Caco-2 (cell line): ENCODE results near the gene SORBS1. TPM values are rescaled to one million over a fixed set of nuclear protein-coding genes. Genes with fewer than 3 reads are reported as not detected.

ENCODE experiments used
- BruUV-seq: library from RNA; stranded (reverse); fragments of 400-500 nt; replicated peaks from 2 replicates; lab custom pipeline; 2021; lab: Mats Ljungman, UMichigan
- CTCF ChIA-PET: fragments of 300-600 bp; sonication (Branson Sonifier 250); formaldehyde crosslinking; loops from one replicate; lab custom pipeline; 2022; ENCODE audit warnings: antibody characterized with exemption; lab: Charles Lee
- POLR2A ChIA-PET: fragments of 300-600 bp; sonication (Branson Sonifier 250); formaldehyde crosslinking; loops from one replicate; lab custom pipeline; 2022; ENCODE audit warnings: antibody characterized with exemption; lab: Charles Lee
- DNase-seq, 2 experiments: peaks; one replicate each; pipeline versions ENCODE4 v3.0.0 to v3.0.0-alpha.2; 2020 to 2022
- H3K27me3 ChIP-seq: replicated peaks from 2 replicates; pipeline ENCODE4 v1.6.0; 2011; ENCODE audit warnings: low read length; ENCODE audit not compliant: control insufficient read depth, insufficient read depth
- H3K36me3 ChIP-seq: 2 replicates; pipeline ENCODE4 v1.5.1; 2011; ENCODE audit warnings: low read length; ENCODE audit not compliant: control insufficient read depth, insufficient read depth
- H3K4me1 ChIP-seq: fragments of 250-450 bp; sonication (Bioruptor Pico); 2 replicates; pipeline ENCODE4 v1.5.1; 2020; ENCODE audit warnings: mild to moderate bottlenecking
- H3K4me3 ChIP-seq: 2 replicates; pipeline ENCODE4 v1.5.1; 2011; ENCODE audit warnings: low read depth, mild to moderate bottlenecking, control low read depth, low read length
- H3K9me3 ChIP-seq: fragments of 250-450 bp; sonication (Bioruptor Pico); 2 replicates; pipeline ENCODE4 v1.5.1; 2020; ENCODE audit warnings: mild to moderate bottlenecking, moderate library complexity
- H3K27ac Mint-ChIP-seq: one replicate; pipeline ENCODE4 v1.8.0; 2022; ENCODE audit warnings: mixed read lengths; ENCODE audit not compliant: unreplicated experiment
- H3K27me3 Mint-ChIP-seq: one replicate; pipeline ENCODE4 v1.8.0; 2022; ENCODE audit warnings: mixed read lengths; ENCODE audit not compliant: insufficient read depth, unreplicated experiment
- H3K36me3 Mint-ChIP-seq: one replicate; pipeline ENCODE4 v1.8.0; 2022; ENCODE audit warnings: mild to moderate bottlenecking, mixed read lengths; ENCODE audit not compliant: insufficient read depth, unreplicated experiment
- H3K4me1 Mint-ChIP-seq: one replicate; pipeline ENCODE4 v1.8.0; 2022; ENCODE audit warnings: low read depth, mixed read lengths; ENCODE audit not compliant: unreplicated experiment
- H3K4me3 Mint-ChIP-seq: one replicate; pipeline ENCODE4 v1.8.0; 2022; ENCODE audit warnings: mild to moderate bottlenecking, moderate library complexity, mixed read lengths; ENCODE audit not compliant: unreplicated experiment
- H3K9me3 Mint-ChIP-seq: one replicate; pipeline ENCODE4 v1.8.0; 2022; ENCODE audit warnings: mixed read lengths; ENCODE audit not compliant: unreplicated experiment
- intact Hi-C: fragments of 100-400 bp; cut with micrococcal nuclease; formaldehyde crosslinking; loops from one replicate; pipeline ENCODE4 v1.10.0; 2022; ENCODE audit not compliant: unreplicated experiment
- total RNA-seq: library from RNA; stranded (reverse); gene quantifications from 2 replicates; pipeline ENCODE4 v1.2.3, GENCODE V29; 2022
- TF ChIP-seq, protein P1 (sequence below), 2 experiments: fragments of 200-600 bp in 1 of 2; IDR thresholded peaks; 1 replicate in 1 of 2; 2 replicates in 1 of 2; pipeline versions ENCODE4 v1.5.1 to v1.8.0; 2011 to 2022; ENCODE audit warnings: antibody characterized with exemption in 1 of 2, control low read depth in 1 of 2, inconsistent platforms in 1 of 2, low read depth in 1 of 2, low read length in 1 of 2, mild to moderate bottlenecking in 1 of 2, moderate library complexity in 1 of 2; ENCODE audit not compliant: insufficient read depth in 1 of 2, severe bottlenecking in 1 of 2, unreplicated experiment in 1 of 2

The SORBS1 gene
- total RNA-seq, 1 experiment from 2014 or later, result 39.3 TPM

DNA sequence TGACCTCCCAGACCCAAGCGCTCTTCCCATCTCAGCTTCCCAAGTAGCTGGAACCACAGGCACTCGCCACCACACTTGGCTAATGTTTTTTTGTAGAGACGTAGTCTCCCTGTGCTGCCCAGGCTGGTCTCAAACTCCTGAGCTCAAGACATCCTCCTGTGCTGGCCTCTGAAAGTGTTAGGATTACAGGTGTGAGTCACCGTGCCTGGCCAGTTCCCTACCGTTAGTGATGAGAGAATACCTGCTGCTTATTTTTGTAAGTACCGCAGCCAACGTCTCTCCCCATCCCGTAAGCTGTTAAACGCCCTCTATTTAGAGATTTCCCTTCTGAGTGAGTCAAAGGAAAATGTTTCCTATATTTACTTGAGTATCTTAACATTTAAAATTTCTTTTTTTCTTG, 231.9 kb downstream of the SORBS1 start:
- no TSS peak for BruUV-seq
- no peaks in the 10 kb centered on the region for H3K9me3 ChIP-seq
- POLR2A ChIA-PET, result no interaction called here
- H3K27ac Mint-ChIP-seq, result peak overlapping the region; percentile 73
- intact Hi-C loops, result no loop called here
- H3K4me1 ChIP-seq, result peaks cover 54% of the 10 kb centered on the region
- H3K27me3 ChIP-seq, result no peaks in the 10 kb centered on the region
- no peak overlapping the region for H3K4me3 Mint-ChIP-seq
- no peaks in the 10 kb centered on the region for H3K9me3 Mint-ChIP-seq
- H3K27me3 Mint-ChIP-seq, result no peaks in the 10 kb centered on the region
- H3K36me3 Mint-ChIP-seq, result peaks cover 23% of the 10 kb centered on the region
- no peaks in the 10 kb centered on the region for H3K36me3 ChIP-seq
- CTCF ChIA-PET, result no interaction called here
- no peak for DNase-seq
- H3K4me3 ChIP-seq, result no peak overlapping the region
- peaks cover 29% of the 10 kb centered on the region for H3K4me1 Mint-ChIP-seq
- TF ChIP-seq, protein P1, sequence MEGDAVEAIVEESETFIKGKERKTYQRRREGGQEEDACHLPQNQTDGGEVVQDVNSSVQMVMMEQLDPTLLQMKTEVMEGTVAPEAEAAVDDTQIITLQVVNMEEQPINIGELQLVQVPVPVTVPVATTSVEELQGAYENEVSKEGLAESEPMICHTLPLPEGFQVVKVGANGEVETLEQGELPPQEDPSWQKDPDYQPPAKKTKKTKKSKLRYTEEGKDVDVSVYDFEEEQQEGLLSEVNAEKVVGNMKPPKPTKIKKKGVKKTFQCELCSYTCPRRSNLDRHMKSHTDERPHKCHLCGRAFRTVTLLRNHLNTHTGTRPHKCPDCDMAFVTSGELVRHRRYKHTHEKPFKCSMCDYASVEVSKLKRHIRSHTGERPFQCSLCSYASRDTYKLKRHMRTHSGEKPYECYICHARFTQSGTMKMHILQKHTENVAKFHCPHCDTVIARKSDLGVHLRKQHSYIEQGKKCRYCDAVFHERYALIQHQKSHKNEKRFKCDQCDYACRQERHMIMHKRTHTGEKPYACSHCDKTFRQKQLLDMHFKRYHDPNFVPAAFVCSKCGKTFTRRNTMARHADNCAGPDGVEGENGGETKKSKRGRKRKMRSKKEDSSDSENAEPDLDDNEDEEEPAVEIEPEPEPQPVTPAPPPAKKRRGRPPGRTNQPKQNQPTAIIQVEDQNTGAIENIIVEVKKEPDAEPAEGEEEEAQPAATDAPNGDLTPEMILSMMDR (IDR thresholded peaks at IDR 0.05; ENCODE audit: insufficient read depth in 1 of 2, low read depth in 1 of 2, low read length in 1 of 2, severe bottlenecking in 1 of 2, unreplicated experiment in 1 of 2), result no peak

DNA sequence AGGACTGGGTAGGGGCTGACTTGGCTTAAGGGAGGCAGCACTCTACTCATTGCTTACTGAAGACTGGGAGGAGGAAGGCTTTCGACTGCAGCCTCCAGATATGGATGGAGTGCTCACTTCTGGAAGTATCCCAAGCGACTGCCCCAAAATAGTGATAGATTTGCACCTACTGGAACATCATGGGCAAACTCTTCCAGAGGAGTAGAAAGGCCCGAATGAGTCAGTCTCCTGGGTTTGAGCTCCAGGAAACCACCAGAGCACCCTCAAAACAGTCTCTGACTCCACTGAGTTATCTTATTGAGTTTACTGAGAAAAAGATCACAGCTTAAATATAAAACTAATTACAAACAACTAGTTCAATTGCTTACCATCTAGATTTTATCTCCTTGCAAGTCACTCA, 233.2 kb downstream of the SORBS1 start:
- H3K9me3 Mint-ChIP-seq, result no peaks in the 10 kb centered on the region
- Histone ChIP-seq H3K9me3 (no peaks in the 10 kb centered on the region), H3K27me3 (no peaks in the 10 kb centered on the region), H3K4me3 (no peak overlapping the region), H3K4me1 (peaks cover 44% of the 10 kb centered on the region), H3K36me3 (peaks cover 2% of the 10 kb centered on the region; the same call in 1 of the 2 replicates)
- H3K4me3 Mint-ChIP-seq, result no peak overlapping the region
- ChIA-PET POLR2A (no interaction called here), CTCF (no interaction called here)
- H3K27ac Mint-ChIP-seq, result peak overlapping the region; percentile 63
- no peak for DNase-seq
- H3K36me3 Mint-ChIP-seq, result peaks cover 25% of the 10 kb centered on the region
- H3K27me3 Mint-ChIP-seq, result no peaks in the 10 kb centered on the region
- H3K4me1 Mint-ChIP-seq, result peaks cover 29% of the 10 kb centered on the region
- TF ChIP-seq, protein P1 (IDR thresholded peaks at IDR 0.05; ENCODE audit: insufficient read depth in 1 of 2, low read depth in 1 of 2, low read length in 1 of 2, severe bottlenecking in 1 of 2, unreplicated experiment in 1 of 2), result no peak
- BruUV-seq, result no TSS peak
- intact Hi-C loops, result no loop called here

DNA sequence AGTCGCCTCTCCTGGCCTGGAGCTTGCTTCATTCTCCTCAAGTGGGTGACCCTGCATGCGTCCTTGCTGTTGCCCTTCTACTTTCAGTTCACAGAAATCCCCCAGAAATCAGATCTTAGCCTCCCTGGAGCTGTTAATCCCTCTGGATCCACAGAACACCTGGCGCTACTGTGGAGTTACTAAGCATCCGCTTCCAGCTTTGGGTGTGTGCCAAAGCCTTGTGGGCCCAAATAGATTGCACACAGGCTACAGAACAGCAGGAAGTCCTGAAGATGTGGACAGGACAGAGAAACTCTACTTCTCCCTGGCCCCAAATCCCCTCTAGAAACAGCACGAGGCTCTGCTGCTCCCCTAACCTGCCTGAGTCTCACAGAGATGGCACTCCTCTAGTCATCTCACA, 233.8 kb downstream of the SORBS1 start:
- intact Hi-C loops, result no loop called here
- DNase-seq, result no peak
- Mint-ChIP-seq H3K27ac (peak overlapping the region; percentile 63), H3K27me3 (no peaks in the 10 kb centered on the region), H3K9me3 (no peaks in the 10 kb centered on the region), H3K4me3 (no peak overlapping the region), H3K4me1 (peaks cover 27% of the 10 kb centered on the region), H3K36me3 (peaks cover 25% of the 10 kb centered on the region)
- ChIA-PET POLR2A (no interaction called here), CTCF (no interaction called here)
- Histone ChIP-seq H3K36me3 (peaks cover 2% of the 10 kb centered on the region; the same call in 1 of the 2 replicates), H3K27me3 (no peaks in the 10 kb centered on the region), H3K4me3 (no peak overlapping the region), H3K9me3 (no peaks in the 10 kb centered on the region), H3K4me1 (peaks cover 38% of the 10 kb centered on the region)
- BruUV-seq, result no TSS peak
- TF ChIP-seq, protein P1 (IDR thresholded peaks at IDR 0.05; ENCODE audit: insufficient read depth in 1 of 2, low read depth in 1 of 2, low read length in 1 of 2, severe bottlenecking in 1 of 2, unreplicated experiment in 1 of 2), result no peak
